IMR-90 (cell line): ENCODE results near the gene CUL9. TPM values are rescaled to one million over a fixed set of nuclear protein-coding genes. Genes with fewer than 3 reads are reported as not detected.

Source experiments
- ATAC-seq: fragments of 200-7000 bp; cut with Tn5 transposase; 2 replicates; pipeline ENCODE4 v1.9.1; 2020; ENCODE audit warnings: low read depth, mild to moderate bottlenecking, moderate library complexity
- BruUV-seq: library from RNA; stranded (reverse); fragments of 400-500 nt; replicated peaks from 2 replicates; lab custom pipeline; 2021; lab: Mats Ljungman, UMichigan
- CTCF ChIA-PET: fragments of 300-600 bp; formaldehyde crosslinking; extraction: SDS; loops from one replicate; lab custom pipeline; 2021; ENCODE audit warnings: antibody characterized with exemption; lab: Yijun Ruan, JAX
- POLR2A ChIA-PET: fragments of 300-600 bp; sonication (Branson Sonifier 250); formaldehyde crosslinking; loops from one replicate; lab custom pipeline; 2022; ENCODE audit warnings: antibody characterized with exemption; ENCODE audit not compliant: unreplicated experiment; lab: Charles Lee
- DNase-seq: peaks from one replicate; pipeline ENCODE4 v3.0.0; 2013
- H2AFZ ChIP-seq: replicated peaks from 2 replicates; pipeline ENCODE3; 2013; ENCODE audit warnings: low read length, mild to moderate bottlenecking; ENCODE audit not compliant: poor library complexity
- H2AK5ac ChIP-seq: 2 replicates; pipeline ENCODE4 v1.6.1; 2013; ENCODE audit warnings: low read depth, low read length, inconsistent platforms
- H2AK9ac ChIP-seq: replicated peaks from 2 replicates; pipeline ENCODE3; 2013; ENCODE audit warnings: mild to moderate bottlenecking, low read depth, low read length, moderate library complexity; ENCODE audit not compliant: poor library complexity
- H2BK120ac ChIP-seq: 2 replicates; pipeline ENCODE4 v1.6.1; 2013; ENCODE audit warnings: low read depth, low read length, inconsistent platforms
- H2BK15ac ChIP-seq: 3 replicates; pipeline ENCODE4 v1.6.1; 2013; ENCODE audit warnings: low read depth, low read length, inconsistent platforms
- H2BK20ac ChIP-seq: 2 replicates; pipeline ENCODE4 v1.6.1; 2013; ENCODE audit warnings: low read depth, mild to moderate bottlenecking, inconsistent platforms, low read length, moderate library complexity
- H2BK5ac ChIP-seq: 2 replicates; pipeline ENCODE4 v1.6.1; 2013; ENCODE audit warnings: mild to moderate bottlenecking, low read depth, low read length, inconsistent platforms; ENCODE audit not compliant: poor library complexity, severe bottlenecking
- H3K14ac ChIP-seq: replicated peaks from 2 replicates; pipeline ENCODE4 v1.6.1; 2013; ENCODE audit warnings: low read depth, low read length, inconsistent platforms
- H3K18ac ChIP-seq: 2 replicates; pipeline ENCODE4 v1.6.1; 2013; ENCODE audit warnings: low read depth, low read length, control low read depth
- H3K23ac ChIP-seq: 2 replicates; pipeline ENCODE4 v1.6.1; 2013; ENCODE audit warnings: low read depth, low read length, inconsistent platforms
- H3K27ac ChIP-seq: 2 replicates; pipeline ENCODE4 v1.5.1; 2013; ENCODE audit warnings: mild to moderate bottlenecking, control low read depth, low read length; ENCODE audit not compliant: insufficient read depth
- H3K27me3 ChIP-seq: 2 replicates; pipeline ENCODE4 v1.6.1; 2013; ENCODE audit warnings: low read length; ENCODE audit not compliant: control insufficient read depth, insufficient read depth
- H3K36me3 ChIP-seq: 2 replicates; pipeline ENCODE4 v1.6.1; 2013; ENCODE audit warnings: low read length, mixed read lengths; ENCODE audit not compliant: control insufficient read depth, insufficient read depth
- H3K4ac ChIP-seq: 2 replicates; pipeline ENCODE4 v1.6.1; 2013; ENCODE audit warnings: low read depth, low read length, inconsistent platforms
- H3K4me1 ChIP-seq: 2 replicates; pipeline ENCODE4 v1.6.1; 2013; ENCODE audit warnings: low read length, mixed read lengths; ENCODE audit not compliant: control insufficient read depth, insufficient read depth
- H3K4me2 ChIP-seq: 2 replicates; pipeline ENCODE4 v1.6.1; 2013; ENCODE audit warnings: low read depth, mild to moderate bottlenecking, control low read depth, low read length, moderate library complexity
- H3K4me3 ChIP-seq: 2 replicates; pipeline ENCODE4 v1.5.1; 2013; ENCODE audit warnings: low read depth, mild to moderate bottlenecking, control low read depth, low read length, moderate library complexity; ENCODE audit not compliant: insufficient read depth
- H3K56ac ChIP-seq: 2 replicates; pipeline ENCODE4 v1.6.1; 2013; ENCODE audit warnings: low read length, inconsistent platforms; ENCODE audit not compliant: insufficient read depth; ENCODE audit errors: extremely low read depth
- H3K79me1 ChIP-seq, 2 experiments: 2 replicates each; pipeline ENCODE4 v1.6.1; 2013; ENCODE audit warnings: low read length in 2 of 2, inconsistent platforms in 1 of 2, low read depth in 1 of 2
- H3K9ac ChIP-seq: 2 replicates; pipeline ENCODE4 v1.6.1; 2013; ENCODE audit warnings: low read depth, low read length, control low read depth
- H3K9me1 ChIP-seq: 2 replicates; pipeline ENCODE4 v1.6.1; 2013; ENCODE audit warnings: low read length, inconsistent platforms; ENCODE audit not compliant: insufficient read depth
- H3K9me3 ChIP-seq: 2 replicates; pipeline ENCODE4 v1.6.1; 2013; ENCODE audit warnings: low read length; ENCODE audit not compliant: control insufficient read depth, insufficient read depth
- H4K20me1 ChIP-seq: 2 replicates; pipeline ENCODE4 v1.6.1; 2013; ENCODE audit warnings: low read length, inconsistent platforms; ENCODE audit not compliant: insufficient read depth
- H4K5ac ChIP-seq: 2 replicates; pipeline ENCODE4 v1.6.1; 2013; ENCODE audit warnings: mild to moderate bottlenecking, low read depth, low read length, control low read depth
- H4K8ac ChIP-seq, 2 experiments: 2 replicates each; pipeline ENCODE4 v1.6.1; 2013; ENCODE audit warnings: low read depth in 2 of 2, low read length in 2 of 2, control low read depth in 1 of 2, inconsistent platforms in 1 of 2
- H4K91ac ChIP-seq: 2 replicates; pipeline ENCODE4 v1.6.1; 2013; ENCODE audit warnings: low read depth, low read length, inconsistent platforms; ENCODE audit not compliant: insufficient read depth
- ELK1 ChIP-seq: fragments of 150-350 bp; IDR thresholded peaks from 2 replicates; pipeline ENCODE4 v1.6.1; 2016; ENCODE audit warnings: low read depth, mild to moderate bottlenecking, low read length, moderate library complexity, borderline replicate concordance
- MAZ ChIP-seq: IDR thresholded peaks from 2 replicates; pipeline ENCODE4 v1.6.1; 2012; ENCODE audit warnings: low read depth, mild to moderate bottlenecking, low read length, improper control_type of control experiment, moderate library complexity, borderline replicate concordance
- RFX5 ChIP-seq: IDR thresholded peaks from 2 replicates; pipeline ENCODE4 v1.8.0; 2012; ENCODE audit warnings: low read depth, mild to moderate bottlenecking, low read length, moderate library complexity
- WGBS, 2 experiments: methylation state at CpG; one replicate each; pipeline versions ENCODE4 v1.1.5 to v1.1.7; 2013; ENCODE audit warnings: missing lambda C conversion rate in 2 of 2; ENCODE audit not compliant: insufficient read length in 1 of 2; ENCODE audit errors: extremely low coverage in 2 of 2; 5-methylcytosine and 5-hydroxymethylcytosine counted together
- dilution Hi-C: fragments of 300-500 bp; cut with HindIII; formaldehyde crosslinking; loops from one replicate; pipeline ENCODE4 v1.14.3; 2018; ENCODE audit warnings: low sequenced_read_pairs; ENCODE audit not compliant: unreplicated experiment
- in situ Hi-C: fragments of 300-500 bp; cut with MboI; formaldehyde crosslinking; loops from 3 replicates; pipeline ENCODE4 v1.14.3; 2019; ENCODE audit warnings: low sequenced_read_pairs, inconsistent platforms, mixed read lengths
- intact Hi-C: fragments of 100-400 bp; cut with micrococcal nuclease; formaldehyde crosslinking; loops from 2 replicates; pipeline ENCODE4 v1.10.0; 2022
- polyA plus RNA-seq, 3 experiments: library from polyadenylated mRNA; depleted of rRNA; stranded (reverse); fragments of >200 nt; gene quantifications; 2 replicates each; pipeline ENCODE4 v1.2.3, GENCODE V29; 2012; ENCODE audit warnings: low replicate concordance in 1 of 3
- total RNA-seq: library from RNA; depleted of rRNA; stranded (reverse); fragments of >200 nt; gene quantifications from 2 replicates; pipeline ENCODE4 v1.2.3, GENCODE V29; 2012

CUL9 gene
- total and polyA plus RNA-seq, 2 of the 4 experiments (the other 2 are of a cell fraction) = 7.7 to 19.5 TPM

- no peak overlapping the region for H2AK9ac ChIP-seq
- in situ Hi-C loops = no loop called here
- H2AK5ac ChIP-seq = no peak overlapping the region
These were observed 37.8 kb downstream of the CUL9 start for GRCh38 chr6:43219814-43220213.

More at GRCh38 chr6:43219814-43220213, 37.8 kb downstream of the CUL9 start:
- Histone ChIP-seq H3K18ac (no peak overlapping the region), H4K20me1 (no peaks in the 10 kb centered on the region), H4K91ac (no peak overlapping the region), H3K36me3 (peaks cover 54% of the 10 kb centered on the region), H3K4me1 (peaks cover 2% of the 10 kb centered on the region; the same call in 1 of the 2 replicates), H2BK15ac (no peak overlapping the region), H3K4ac (no peak overlapping the region), H3K56ac (no peak overlapping the region), H3K9me1 (no peaks in the 10 kb centered on the region; the same call in 1 of the 2 replicates), H3K14ac (no peak overlapping the region), H2BK120ac (no peak overlapping the region), H3K9ac (no peak overlapping the region), H3K4me3 (no peak overlapping the region), H3K4me2 (no peak overlapping the region), H4K5ac (no peak overlapping the region), H2AFZ (no peak overlapping the region), H2BK5ac (no peak overlapping the region), H3K23ac (no peak overlapping the region), H2BK20ac (no peak overlapping the region), H3K27me3 (no peaks in the 10 kb centered on the region), H3K27ac (no peak overlapping the region), H3K79me1 (no peaks in the 10 kb centered on the region), H4K8ac (no peak overlapping the region), H3K9me3 (no peaks in the 10 kb centered on the region)
- ChIA-PET POLR2A (no interaction called here), CTCF (no interaction called here)
- DNase-seq (no peak), ATAC-seq (no peak)
- dilution Hi-C loops = no loop called here
- no peak for TF ChIP-seq MAZ
- no peak for TF ChIP-seq ELK1
- TF ChIP-seq RFX5 = no peak
- BruUV-seq = no TSS peak
- 92% methylated on average over 2 of the region's 7 CpGs; no CpG with 5 or more reads in 1 of the 2 experiments for WGBS, 2 experiments
- intact Hi-C loops = no loop called here
